ENCODE measurements around the gene TNFSF11.

- TF ChIP-seq CTCF (conservative IDR thresholded peaks at IDR 0.05; ENCODE audit: low read length), result no peak
- no peak for TF ChIP-seq EZH2phosphoT487 (IDR thresholded peaks at IDR 0.05; ENCODE audit: borderline replicate concordance, low read depth, low read length)
Observed at GRCh38 chr13:42577538-42577937, 3.6 kb downstream of the TNFSF11 start.
